HEK293T (cell line): ENCODE results near the gene KDM4C.

ENCODE experiments used
- ARNT ChIP-seq: fragments of 450-650 bp; IDR thresholded peaks from 2 replicates; pipeline ENCODE4 v1.6.1; 2017; ENCODE audit warnings: mild to moderate bottlenecking
- BHLHE40 ChIP-seq: fragments of 450-650 bp; IDR thresholded peaks from 2 replicates; pipeline ENCODE4 v1.6.1; 2016; ENCODE audit warnings: mild to moderate bottlenecking, moderate library complexity, borderline replicate concordance
- ELF4 ChIP-seq: fragments of 450-650 bp; IDR thresholded peaks from 2 replicates; pipeline ENCODE4 v1.6.1; 2017; ENCODE audit warnings: antibody characterized with exemption
- FOXA1 ChIP-seq: fragments of 450-650 bp; IDR thresholded peaks from 2 replicates; pipeline ENCODE4 v1.6.1; 2016; ENCODE audit warnings: mild to moderate bottlenecking
- FOXK2 ChIP-seq: fragments of 450-650 bp; IDR thresholded peaks from 2 replicates; pipeline ENCODE4 v1.6.1; 2016; ENCODE audit warnings: mild to moderate bottlenecking
- HDGF ChIP-seq: fragments of 450-650 bp; IDR thresholded peaks from 2 replicates; pipeline ENCODE4 v1.6.1; 2017; ENCODE audit warnings: antibody characterized with exemption, borderline replicate concordance
- NFRKB ChIP-seq: fragments of 450-650 bp; IDR thresholded peaks from 2 replicates; pipeline ENCODE4 v1.6.1; 2016; ENCODE audit warnings: mild to moderate bottlenecking, moderate library complexity
- SP1 ChIP-seq: fragments of 450-650 bp; IDR thresholded peaks from 2 replicates; pipeline ENCODE4 v1.6.1; 2017
- TARDBP ChIP-seq: fragments of 450-650 bp; IDR thresholded peaks from 2 replicates; pipeline ENCODE4 v1.6.1; 2016

GRCh38 chr9:7008411-7008810, 250.6 kb downstream of the KDM4C start:
- TF ChIP-seq SP1 (no peak), FOXA1 (no peak), BHLHE40 (no peak), ELF4 (no peak), NFRKB (no peak), ARNT (no peak), TARDBP (no peak), HDGF (no peak), FOXK2 (no peak)
